ENCODE results near the gene SLC35A1.

The SLC35A1 gene

GRCh38 chr6:87529221-87529620, 56.4 kb downstream of the SLC35A1 start:
- DNase-seq (ENCODE audit: low spot score): no peak

GRCh38 chr6:87534377-87535047, 61.7 kb downstream of the SLC35A1 start:
- no peak for DNase-seq (ENCODE audit: low spot score)

- DNase-seq (ENCODE audit: low spot score): no peak
These were observed 65.9 kb downstream of the SLC35A1 start for GRCh38 chr6:87538510-87539260.

GRCh38 chr6:87539554-87539953, 66.8 kb downstream of the SLC35A1 start:
- DNase-seq (ENCODE audit: low spot score): no peak

GRCh38 chr6:87540539-87540938, 67.8 kb downstream of the SLC35A1 start:
- DNase-seq (ENCODE audit: low spot score): no peak

- DNase-seq (ENCODE audit: low spot score): no peak
These were observed 68.3 kb downstream of the SLC35A1 start for GRCh38 chr6:87541041-87541440.

- DNase-seq (ENCODE audit: low spot score): no peak
These were observed 69.0 kb downstream of the SLC35A1 start for GRCh38 chr6:87541744-87542143.

- DNase-seq (ENCODE audit: low spot score): no peak
These were observed 71.1 kb downstream of the SLC35A1 start for GRCh38 chr6:87543696-87544473.

- no peak for DNase-seq (ENCODE audit: low spot score)
These were observed 71.6 kb downstream of the SLC35A1 start for GRCh38 chr6:87544474-87544735.

- no peak for DNase-seq (ENCODE audit: low spot score)
These were observed 79.0 kb downstream of the SLC35A1 start for GRCh38 chr6:87551799-87552198.

- DNase-seq (ENCODE audit: low spot score): no peak
These were observed 80.5 kb downstream of the SLC35A1 start for GRCh38 chr6:87553159-87553765.

GRCh38 chr6:87555506-87555905, 82.7 kb downstream of the SLC35A1 start:
- no peak for DNase-seq (ENCODE audit: low spot score)

GRCh38 chr6:87558446-87558845, 85.7 kb downstream of the SLC35A1 start:
- no peak for DNase-seq (ENCODE audit: low spot score)

GRCh38 chr6:87561017-87561416, 88.2 kb downstream of the SLC35A1 start:
- DNase-seq (ENCODE audit: low spot score): no peak
